ENCODE measurements around the gene PLEKHO1.

Gene PLEKHO1

DNA sequence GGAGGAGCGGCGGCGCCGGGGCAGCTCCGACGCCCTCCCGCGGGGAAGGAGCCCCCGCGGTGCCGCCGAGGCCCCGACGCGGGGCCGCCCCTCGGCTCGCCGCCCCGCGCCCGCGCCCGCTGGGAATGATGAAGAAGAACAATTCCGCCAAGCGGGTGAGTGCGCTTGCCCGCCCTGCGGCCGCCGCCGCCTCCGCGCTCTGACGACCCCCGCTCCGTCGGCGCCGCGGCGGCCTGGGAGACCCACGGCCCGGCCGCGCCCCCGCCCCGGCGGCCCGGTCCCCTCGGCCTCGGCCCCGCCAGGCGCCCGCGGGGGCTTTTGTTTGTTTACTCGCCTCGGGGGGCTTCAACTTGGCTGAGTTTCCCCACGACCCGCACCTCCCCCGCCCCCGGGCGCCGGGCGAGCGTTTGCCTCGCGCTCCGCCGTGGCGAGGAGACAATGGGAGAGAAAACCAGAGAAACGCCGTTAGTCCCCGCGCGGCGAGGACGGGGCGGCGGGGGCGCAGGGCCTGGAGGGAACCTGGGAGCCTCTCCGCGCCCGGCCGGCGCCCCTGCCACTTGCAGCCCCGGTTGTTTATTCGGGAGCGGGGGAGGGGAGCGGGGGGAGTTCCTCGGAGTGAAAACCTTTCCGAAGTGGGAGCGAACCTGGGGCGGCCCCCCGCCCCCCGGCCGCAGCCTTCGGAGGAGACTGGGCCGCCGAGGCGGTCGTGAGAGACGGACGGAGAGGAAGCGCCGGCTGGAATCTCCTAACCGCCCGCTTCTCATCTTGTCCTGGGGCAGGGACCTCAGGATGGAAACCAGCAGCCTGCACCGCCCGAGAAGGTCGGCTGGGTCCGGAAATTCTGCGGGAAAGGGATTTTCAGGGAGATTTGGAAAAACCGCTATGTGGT lies 661 bp downstream of the PLEKHO1 start:
- DNase-seq = peak in 1 of 2 donors; percentile 76
- TF ChIP-seq, protein P1, sequence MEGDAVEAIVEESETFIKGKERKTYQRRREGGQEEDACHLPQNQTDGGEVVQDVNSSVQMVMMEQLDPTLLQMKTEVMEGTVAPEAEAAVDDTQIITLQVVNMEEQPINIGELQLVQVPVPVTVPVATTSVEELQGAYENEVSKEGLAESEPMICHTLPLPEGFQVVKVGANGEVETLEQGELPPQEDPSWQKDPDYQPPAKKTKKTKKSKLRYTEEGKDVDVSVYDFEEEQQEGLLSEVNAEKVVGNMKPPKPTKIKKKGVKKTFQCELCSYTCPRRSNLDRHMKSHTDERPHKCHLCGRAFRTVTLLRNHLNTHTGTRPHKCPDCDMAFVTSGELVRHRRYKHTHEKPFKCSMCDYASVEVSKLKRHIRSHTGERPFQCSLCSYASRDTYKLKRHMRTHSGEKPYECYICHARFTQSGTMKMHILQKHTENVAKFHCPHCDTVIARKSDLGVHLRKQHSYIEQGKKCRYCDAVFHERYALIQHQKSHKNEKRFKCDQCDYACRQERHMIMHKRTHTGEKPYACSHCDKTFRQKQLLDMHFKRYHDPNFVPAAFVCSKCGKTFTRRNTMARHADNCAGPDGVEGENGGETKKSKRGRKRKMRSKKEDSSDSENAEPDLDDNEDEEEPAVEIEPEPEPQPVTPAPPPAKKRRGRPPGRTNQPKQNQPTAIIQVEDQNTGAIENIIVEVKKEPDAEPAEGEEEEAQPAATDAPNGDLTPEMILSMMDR (IDR thresholded peaks at IDR 0.05) = no peak
- H3K4me3 ChIP-seq = peak overlapping the region; percentile 86 to 95
- intact Hi-C loops (cut with DNase I; ENCODE audit: low total_unique reads) = no loop called here
- H3K36me3 ChIP-seq = peaks cover 20 to 25% (median 24%) of the 10 kb centered on the region in 3 donors
- H3K9me3 ChIP-seq = no peaks in the 10 kb centered on the region
- H3K27me3 ChIP-seq = no peaks in the 10 kb centered on the region
- H3K27ac ChIP-seq = peak overlapping the region; percentile 98
- H3K4me1 ChIP-seq = peaks cover 0 to 48% (median 27%) of the 10 kb centered on the region in 4 donors

DNA sequence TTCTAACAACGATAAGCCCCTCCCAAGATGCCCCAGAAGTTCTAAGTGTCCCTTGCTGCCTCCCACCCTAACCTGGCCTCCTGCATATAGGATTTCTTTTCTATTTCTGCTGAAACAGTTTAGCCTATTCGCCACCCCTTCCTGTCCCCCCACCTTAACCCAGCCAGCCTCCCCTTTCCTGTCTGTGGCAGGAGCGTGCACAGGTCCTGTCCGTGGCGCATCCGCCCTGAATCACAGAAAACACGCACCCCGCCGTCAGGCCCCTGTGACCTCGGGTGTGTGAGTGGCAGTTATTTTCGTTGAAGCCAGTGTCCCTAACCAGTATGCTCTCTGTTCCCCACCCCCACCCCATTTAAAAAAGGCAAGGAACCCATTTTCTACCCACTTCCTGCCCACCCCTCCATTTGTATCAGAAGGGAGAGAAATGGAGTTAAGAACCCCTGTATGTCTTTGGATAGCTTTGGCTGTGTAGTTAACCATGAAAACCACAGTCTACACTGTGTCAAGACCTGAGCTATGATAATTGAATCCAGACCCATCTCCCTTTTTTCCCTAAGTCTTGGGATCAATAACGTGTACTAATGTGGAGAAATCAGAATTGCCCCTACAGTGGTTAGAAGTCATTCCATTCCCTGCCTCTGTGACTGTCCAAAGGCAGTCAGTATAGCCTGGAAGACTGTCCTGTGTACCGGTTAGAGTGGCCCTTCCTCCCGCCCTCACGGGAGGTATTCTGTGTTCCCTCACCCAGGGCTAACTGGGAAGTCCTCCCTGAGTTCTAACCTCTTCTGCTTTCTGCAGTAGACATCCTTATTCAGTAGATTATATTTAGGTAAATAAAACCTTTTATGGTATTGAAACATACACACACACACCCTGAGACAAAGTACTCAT lies 1.8 kb downstream of the PLEKHO1 start:
- H3K4me3 ChIP-seq = peak overlapping the region; percentile 86 to 95
- no peaks in the 10 kb centered on the region for H3K9me3 ChIP-seq
- peak overlapping the region; percentile 98 for H3K27ac ChIP-seq
- TF ChIP-seq, protein P1 (IDR thresholded peaks at IDR 0.05) = no peak
- peaks cover 0 to 51% (median 27%) of the 10 kb centered on the region in 4 donors for H3K4me1 ChIP-seq
- no peak for DNase-seq
- H3K36me3 ChIP-seq = peaks cover 31 to 36% (median 36%) of the 10 kb centered on the region in 3 donors
- H3K27me3 ChIP-seq = no peaks in the 10 kb centered on the region
- intact Hi-C loops (cut with DNase I; ENCODE audit: low total_unique reads) = no loop called here

DNA sequence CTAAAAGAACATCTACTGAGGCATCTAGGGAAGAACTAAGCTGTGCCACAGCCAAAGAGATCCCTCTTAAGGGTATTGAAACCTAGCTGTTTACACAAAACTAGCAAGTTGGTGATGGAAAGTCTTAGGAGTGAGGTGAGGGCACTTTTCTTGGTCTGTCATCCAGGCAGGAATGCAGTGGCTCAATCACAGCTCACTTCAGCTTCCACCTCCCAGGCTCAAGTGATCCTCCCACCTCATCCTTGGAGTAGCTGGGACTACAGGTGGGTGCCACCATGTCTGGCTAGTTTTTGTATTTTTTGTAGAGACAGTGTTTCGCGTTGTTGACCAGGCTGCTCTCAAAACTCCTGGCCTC lies 2.4 kb downstream of the PLEKHO1 start:
- no peak for DNase-seq
- peak overlapping the region; percentile 86 to 95 for H3K4me3 ChIP-seq
- intact Hi-C loops (cut with DNase I; ENCODE audit: low total_unique reads) = no loop called here
- peak overlapping the region; percentile 98 for H3K27ac ChIP-seq
- no peaks in the 10 kb centered on the region for H3K9me3 ChIP-seq
- peaks cover 38 to 42% (median 42%) of the 10 kb centered on the region in 3 donors for H3K36me3 ChIP-seq
- peaks cover 0 to 56% (median 27%) of the 10 kb centered on the region in 4 donors for H3K4me1 ChIP-seq
- TF ChIP-seq, protein P1 (IDR thresholded peaks at IDR 0.05) = no peak
- no peaks in the 10 kb centered on the region for H3K27me3 ChIP-seq

DNA sequence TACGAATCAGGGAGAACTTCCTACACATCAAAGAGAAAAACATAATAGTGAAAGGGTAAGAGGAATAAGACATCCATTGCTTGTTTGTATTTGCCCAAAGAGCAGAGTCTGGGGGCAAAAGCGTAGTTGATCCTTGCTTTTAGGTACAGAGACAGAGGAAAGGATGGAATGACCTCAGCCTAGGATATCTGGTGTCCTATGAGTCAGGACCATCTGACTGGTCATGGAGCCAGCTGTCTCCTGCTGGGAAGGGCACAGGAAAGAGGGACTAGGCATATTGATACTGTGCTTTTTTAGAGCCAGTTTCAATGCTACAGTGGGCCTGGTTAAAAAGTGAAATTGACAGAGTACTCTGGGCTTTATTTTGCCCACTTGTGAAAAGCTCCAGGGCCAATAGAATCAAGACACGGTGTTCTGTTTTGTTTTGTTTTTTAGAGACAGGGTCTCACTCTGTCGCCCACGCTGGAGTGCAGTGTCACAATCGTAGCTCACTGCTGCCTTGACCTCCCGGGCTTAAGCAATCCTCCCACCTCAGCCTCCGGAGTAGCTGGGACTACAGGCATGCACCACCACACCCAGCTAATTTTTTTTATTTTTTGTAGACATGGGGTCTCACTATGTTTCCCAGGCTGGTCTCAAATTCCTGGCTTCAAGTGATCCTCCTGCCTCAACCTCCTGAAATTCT lies 3.2 kb downstream of the PLEKHO1 start:
- H3K9me3 ChIP-seq = no peaks in the 10 kb centered on the region
- peaks cover 45 to 50% (median 49%) of the 10 kb centered on the region in 3 donors for H3K36me3 ChIP-seq
- peak overlapping the region; percentile 98 for H3K27ac ChIP-seq
- peak overlapping the region; percentile 86 to 95 for H3K4me3 ChIP-seq
- intact Hi-C loops (cut with DNase I; ENCODE audit: low total_unique reads) = no loop called here
- H3K27me3 ChIP-seq = no peaks in the 10 kb centered on the region
- TF ChIP-seq, protein P1 (IDR thresholded peaks at IDR 0.05) = no peak
- peaks cover 0 to 55% (median 27%) of the 10 kb centered on the region in 4 donors for H3K4me1 ChIP-seq
- DNase-seq = peak in 1 of 2 donors; percentile 56

DNA sequence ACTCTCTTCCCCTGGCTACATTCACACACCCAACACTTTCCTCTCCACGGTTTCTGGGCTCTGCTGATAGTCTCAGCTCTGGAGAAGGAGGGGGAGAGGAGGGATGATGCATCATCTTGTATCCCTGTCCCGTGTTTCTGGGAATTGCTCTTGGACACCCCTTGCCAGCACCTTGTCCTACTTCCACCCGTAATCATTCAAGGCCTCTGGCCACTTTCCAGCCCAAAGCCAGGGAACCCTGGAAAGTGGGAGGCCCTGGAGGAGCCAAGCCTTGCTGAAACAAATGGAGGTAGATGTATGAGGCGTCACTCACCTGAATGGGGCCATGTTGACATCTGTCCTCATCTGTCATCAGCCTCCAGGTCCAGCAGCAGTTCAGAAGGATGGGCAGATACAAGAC lies 4.4 kb downstream of the PLEKHO1 start:
- TF ChIP-seq, protein P1 (IDR thresholded peaks at IDR 0.05) = no peak
- peaks cover 0 to 52% (median 27%) of the 10 kb centered on the region in 4 donors for H3K4me1 ChIP-seq
- H3K27ac ChIP-seq = peak overlapping the region; percentile 98
- no peaks in the 10 kb centered on the region for H3K9me3 ChIP-seq
- peak overlapping the region in 1 of 2 donors; percentile 86 for H3K4me3 ChIP-seq
- no peaks in the 10 kb centered on the region for H3K27me3 ChIP-seq
- intact Hi-C loops (cut with DNase I; ENCODE audit: low total_unique reads) = no loop called here
- H3K36me3 ChIP-seq = peaks cover 58 to 62% (median 60%) of the 10 kb centered on the region in 3 donors
- DNase-seq = no peak
